HepG2 (cell line): Measurements from ENCODE around the gene CAMTA2. TPM values are rescaled to one million over a fixed set of nuclear protein-coding genes. Genes with fewer than 3 reads are reported as not detected.

Source experiments
- ATRX ChIP-seq: sonication (generic); formaldehyde crosslinking; IDR thresholded peaks from 2 replicates; pipeline ENCODE4 v1.4.0; 2020; ENCODE audit warnings: missing genetic modification reagents, borderline replicate concordance
- CCDC6 ChIP-seq: sonication (generic); formaldehyde crosslinking; IDR thresholded peaks from 2 replicates; pipeline ENCODE4 v1.8.1; 2022; ENCODE audit warnings: mild to moderate bottlenecking, missing genetic modification reagents, moderate library complexity
- ZBTB3 ChIP-seq: sonication (generic); formaldehyde crosslinking; IDR thresholded peaks from 2 replicates; pipeline ENCODE4 v1.4.0; 2020; ENCODE audit warnings: low read depth, mild to moderate bottlenecking, moderate library complexity, missing genetic modification reagents, borderline replicate concordance
- ZC3H4 ChIP-seq: sonication (generic); formaldehyde crosslinking; IDR thresholded peaks from 2 replicates; pipeline ENCODE4 v1.4.0; 2020; ENCODE audit warnings: missing genetic modification reagents, borderline replicate concordance
- ZNF570 ChIP-seq: sonication (generic); formaldehyde crosslinking; IDR thresholded peaks from 2 replicates; pipeline ENCODE4 v1.4.0; 2020; ENCODE audit warnings: mild to moderate bottlenecking, missing genetic modification reagents, borderline replicate concordance
- ZNF703 ChIP-seq: sonication (generic); formaldehyde crosslinking; IDR thresholded peaks from 2 replicates; pipeline ENCODE4 v1.5.1; 2020; ENCODE audit warnings: missing genetic modification reagents, mild to moderate bottlenecking, moderate library complexity, borderline replicate concordance
- ZSCAN21 ChIP-seq: sonication (generic); formaldehyde crosslinking; IDR thresholded peaks from 2 replicates; pipeline ENCODE4 v1.8.0; 2022; ENCODE audit warnings: mild to moderate bottlenecking, missing genetic modification reagents, moderate library complexity, borderline replicate concordance
- polyA plus RNA-seq, 8 experiments: library from polyadenylated mRNA; depleted of rRNA in 3 of 8; stranded (reverse) in 7 of 8; unstranded in 1 of 8; fragments of >200 nt; fragmentation: Illumina TruSeq in 4 of 8; extraction: Trizol in 4 of 8; gene quantifications; 2 replicates each; pipeline versions ENCODE4 v1.2.1 to v1.2.3, GENCODE V29; 2011 to 2016; ENCODE audit warnings: low read depth in 4 of 8, missing spikeins in 1 of 8, mixed read lengths in 1 of 8; ENCODE audit not compliant: insufficient read depth in 1 of 8
- total RNA-seq, 5 experiments: library from RNA; depleted of rRNA; stranded (reverse); fragments of >200 nt; fragmentation: Illumina TruSeq; extraction: Trizol; gene quantifications; 2 replicates each; pipeline ENCODE4 v1.2.3, GENCODE V29; 2016; ENCODE audit warnings: low read depth in 1 of 5
- TF ChIP-seq, protein P1 (sequence below): sonication (generic); formaldehyde crosslinking; IDR thresholded peaks from 2 replicates; pipeline ENCODE4 v1.5.0; 2020; ENCODE audit warnings: mild to moderate bottlenecking, missing genetic modification reagents, borderline replicate concordance
- TF ChIP-seq, protein P2 (sequence below): sonication (generic); formaldehyde crosslinking; IDR thresholded peaks from 2 replicates; pipeline ENCODE4 v1.4.0; 2020; ENCODE audit warnings: missing genetic modification reagents, low read depth, mild to moderate bottlenecking, borderline replicate concordance
- TF ChIP-seq, protein P3 (sequence below): sonication (generic); formaldehyde crosslinking; IDR thresholded peaks from 2 replicates; pipeline ENCODE4 v1.8.1; 2022; ENCODE audit warnings: low read depth, mild to moderate bottlenecking, missing genetic modification reagents
- TF ChIP-seq, protein P4 (sequence below): sonication (generic); formaldehyde crosslinking; IDR thresholded peaks from 2 replicates; pipeline ENCODE4 v1.5.0; 2020; ENCODE audit warnings: mild to moderate bottlenecking, missing genetic modification reagents, moderate library complexity

The CAMTA2 gene
- total and polyA plus RNA-seq, 2 of the 13 experiments (the other 11 are each of a cell fraction or from before 2014, with no cell fraction given): 4.1 to 7.1 TPM

DNA sequence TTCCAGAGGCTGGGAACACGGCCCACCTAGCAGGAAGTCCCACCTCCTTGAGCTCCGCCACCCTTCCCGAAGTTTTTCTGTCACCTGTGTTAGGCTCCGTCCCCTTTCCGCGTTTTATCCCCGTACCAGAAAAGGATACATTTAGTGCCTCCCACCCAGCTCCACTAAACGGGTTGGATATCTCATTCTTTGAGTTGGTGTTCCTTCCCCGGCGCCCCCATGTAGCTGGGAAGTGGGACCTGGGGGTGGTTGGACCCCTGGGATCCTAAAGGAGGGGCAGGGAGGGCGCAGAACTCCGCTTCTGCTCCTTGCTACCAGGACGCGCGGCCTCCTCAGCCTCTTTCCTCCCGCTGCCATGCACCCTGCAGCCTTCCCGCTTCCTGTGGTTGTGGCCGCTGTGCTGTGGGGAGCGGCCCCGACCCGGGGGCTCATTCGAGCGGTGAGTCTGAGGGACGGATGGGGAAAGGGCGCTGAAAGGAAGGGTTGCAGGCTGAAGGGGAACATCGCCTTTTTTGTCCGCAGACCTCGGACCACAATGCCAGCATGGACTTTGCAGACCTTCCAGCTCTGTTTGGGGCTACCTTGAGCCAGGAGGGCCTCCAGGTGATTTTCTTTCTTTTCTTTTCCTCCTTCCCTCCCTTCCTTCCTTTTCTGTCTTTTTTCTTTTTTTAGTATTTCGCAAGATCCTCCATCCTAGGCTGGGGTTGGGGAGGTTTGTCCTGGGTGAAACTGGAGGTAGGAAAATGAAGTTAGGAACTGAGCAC, 46.7 kb downstream of the CAMTA2 start (continued):
- TF ChIP-seq, protein P1, sequence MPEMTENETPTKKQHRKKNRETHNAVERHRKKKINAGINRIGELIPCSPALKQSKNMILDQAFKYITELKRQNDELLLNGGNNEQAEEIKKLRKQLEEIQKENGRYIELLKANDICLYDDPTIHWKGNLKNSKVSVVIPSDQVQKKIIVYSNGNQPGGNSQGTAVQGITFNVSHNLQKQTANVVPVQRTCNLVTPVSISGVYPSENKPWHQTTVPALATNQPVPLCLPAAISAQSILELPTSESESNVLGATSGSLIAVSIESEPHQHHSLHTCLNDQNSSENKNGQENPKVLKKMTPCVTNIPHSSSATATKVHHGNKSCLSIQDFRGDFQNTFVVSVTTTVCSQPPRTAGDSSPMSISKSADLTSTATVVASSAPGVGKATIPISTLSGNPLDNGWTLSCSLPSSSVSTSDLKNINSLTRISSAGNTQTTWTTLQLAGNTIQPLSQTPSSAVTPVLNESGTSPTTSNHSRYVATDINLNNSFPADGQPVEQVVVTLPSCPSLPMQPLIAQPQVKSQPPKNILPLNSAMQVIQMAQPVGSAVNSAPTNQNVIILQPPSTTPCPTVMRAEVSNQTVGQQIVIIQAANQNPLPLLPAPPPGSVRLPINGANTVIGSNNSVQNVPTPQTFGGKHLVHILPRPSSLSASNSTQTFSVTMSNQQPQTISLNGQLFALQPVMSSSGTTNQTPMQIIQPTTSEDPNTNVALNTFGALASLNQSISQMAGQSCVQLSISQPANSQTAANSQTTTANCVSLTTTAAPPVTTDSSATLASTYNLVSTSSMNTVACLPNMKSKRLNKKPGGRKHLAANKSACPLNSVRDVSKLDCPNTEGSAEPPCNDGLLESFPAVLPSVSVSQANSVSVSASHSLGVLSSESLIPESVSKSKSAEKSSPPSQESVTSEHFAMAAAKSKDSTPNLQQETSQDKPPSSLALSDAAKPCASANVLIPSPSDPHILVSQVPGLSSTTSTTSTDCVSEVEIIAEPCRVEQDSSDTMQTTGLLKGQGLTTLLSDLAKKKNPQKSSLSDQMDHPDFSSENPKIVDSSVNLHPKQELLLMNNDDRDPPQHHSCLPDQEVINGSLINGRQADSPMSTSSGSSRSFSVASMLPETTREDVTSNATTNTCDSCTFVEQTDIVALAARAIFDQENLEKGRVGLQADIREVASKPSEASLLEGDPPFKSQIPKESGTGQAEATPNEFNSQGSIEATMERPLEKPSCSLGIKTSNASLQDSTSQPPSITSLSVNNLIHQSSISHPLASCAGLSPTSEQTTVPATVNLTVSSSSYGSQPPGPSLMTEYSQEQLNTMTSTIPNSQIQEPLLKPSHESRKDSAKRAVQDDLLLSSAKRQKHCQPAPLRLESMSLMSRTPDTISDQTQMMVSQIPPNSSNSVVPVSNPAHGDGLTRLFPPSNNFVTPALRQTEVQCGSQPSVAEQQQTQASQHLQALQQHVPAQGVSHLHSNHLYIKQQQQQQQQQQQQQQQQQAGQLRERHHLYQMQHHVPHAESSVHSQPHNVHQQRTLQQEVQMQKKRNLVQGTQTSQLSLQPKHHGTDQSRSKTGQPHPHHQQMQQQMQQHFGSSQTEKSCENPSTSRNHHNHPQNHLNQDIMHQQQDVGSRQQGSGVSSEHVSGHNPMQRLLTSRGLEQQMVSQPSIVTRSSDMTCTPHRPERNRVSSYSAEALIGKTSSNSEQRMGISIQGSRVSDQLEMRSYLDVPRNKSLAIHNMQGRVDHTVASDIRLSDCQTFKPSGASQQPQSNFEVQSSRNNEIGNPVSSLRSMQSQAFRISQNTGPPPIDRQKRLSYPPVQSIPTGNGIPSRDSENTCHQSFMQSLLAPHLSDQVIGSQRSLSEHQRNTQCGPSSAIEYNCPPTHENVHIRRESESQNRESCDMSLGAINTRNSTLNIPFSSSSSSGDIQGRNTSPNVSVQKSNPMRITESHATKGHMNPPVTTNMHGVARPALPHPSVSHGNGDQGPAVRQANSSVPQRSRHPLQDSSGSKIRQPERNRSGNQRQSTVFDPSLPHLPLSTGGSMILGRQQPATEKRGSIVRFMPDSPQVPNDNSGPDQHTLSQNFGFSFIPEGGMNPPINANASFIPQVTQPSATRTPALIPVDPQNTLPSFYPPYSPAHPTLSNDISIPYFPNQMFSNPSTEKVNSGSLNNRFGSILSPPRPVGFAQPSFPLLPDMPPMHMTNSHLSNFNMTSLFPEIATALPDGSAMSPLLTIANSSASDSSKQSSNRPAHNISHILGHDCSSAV (CRISPR knock-in tag): no peak
- TF ChIP-seq ZNF703 (CRISPR knock-in tag) (no peak), CCDC6 (CRISPR knock-in tag) (no peak), ZBTB3 (CRISPR knock-in tag) (0 out of 2 replicates have a peak, but pooled peaks have one; percentile 6), ZC3H4 (CRISPR knock-in tag) (no peak), ZNF570 (CRISPR knock-in tag) (no peak), ATRX (CRISPR knock-in tag) (no peak), ZSCAN21 (0 out of 2 replicates have a peak, but pooled peaks have one; percentile 9)
- TF ChIP-seq, protein P2, sequence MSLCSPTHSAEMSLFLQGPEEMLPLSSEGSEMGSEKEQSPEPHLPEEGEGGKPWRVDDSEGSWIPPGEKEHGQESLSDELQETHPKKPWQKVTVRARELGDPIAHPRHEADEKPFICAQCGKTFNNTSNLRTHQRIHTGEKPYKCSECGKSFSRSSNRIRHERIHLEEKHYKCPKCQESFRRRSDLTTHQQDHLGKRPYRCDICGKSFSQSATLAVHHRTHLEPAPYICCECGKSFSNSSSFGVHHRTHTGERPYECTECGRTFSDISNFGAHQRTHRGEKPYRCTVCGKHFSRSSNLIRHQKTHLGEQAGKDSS (CRISPR knock-in tag): no peak; the same call in 1 of the 2 replicates
- TF ChIP-seq, protein P3, sequence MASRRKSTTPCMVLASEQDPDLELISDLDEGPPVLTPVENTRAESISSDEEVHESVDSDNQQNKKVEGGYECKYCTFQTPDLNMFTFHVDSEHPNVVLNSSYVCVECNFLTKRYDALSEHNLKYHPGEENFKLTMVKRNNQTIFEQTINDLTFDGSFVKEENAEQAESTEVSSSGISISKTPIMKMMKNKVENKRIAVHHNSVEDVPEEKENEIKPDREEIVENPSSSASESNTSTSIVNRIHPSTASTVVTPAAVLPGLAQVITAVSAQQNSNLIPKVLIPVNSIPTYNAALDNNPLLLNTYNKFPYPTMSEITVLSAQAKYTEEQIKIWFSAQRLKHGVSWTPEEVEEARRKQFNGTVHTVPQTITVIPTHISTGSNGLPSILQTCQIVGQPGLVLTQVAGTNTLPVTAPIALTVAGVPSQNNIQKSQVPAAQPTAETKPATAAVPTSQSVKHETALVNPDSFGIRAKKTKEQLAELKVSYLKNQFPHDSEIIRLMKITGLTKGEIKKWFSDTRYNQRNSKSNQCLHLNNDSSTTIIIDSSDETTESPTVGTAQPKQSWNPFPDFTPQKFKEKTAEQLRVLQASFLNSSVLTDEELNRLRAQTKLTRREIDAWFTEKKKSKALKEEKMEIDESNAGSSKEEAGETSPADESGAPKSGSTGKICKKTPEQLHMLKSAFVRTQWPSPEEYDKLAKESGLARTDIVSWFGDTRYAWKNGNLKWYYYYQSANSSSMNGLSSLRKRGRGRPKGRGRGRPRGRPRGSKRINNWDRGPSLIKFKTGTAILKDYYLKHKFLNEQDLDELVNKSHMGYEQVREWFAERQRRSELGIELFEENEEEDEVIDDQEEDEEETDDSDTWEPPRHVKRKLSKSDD (CRISPR knock-in tag): no peak; the same call in 1 of the 2 replicates
- TF ChIP-seq, protein P4, sequence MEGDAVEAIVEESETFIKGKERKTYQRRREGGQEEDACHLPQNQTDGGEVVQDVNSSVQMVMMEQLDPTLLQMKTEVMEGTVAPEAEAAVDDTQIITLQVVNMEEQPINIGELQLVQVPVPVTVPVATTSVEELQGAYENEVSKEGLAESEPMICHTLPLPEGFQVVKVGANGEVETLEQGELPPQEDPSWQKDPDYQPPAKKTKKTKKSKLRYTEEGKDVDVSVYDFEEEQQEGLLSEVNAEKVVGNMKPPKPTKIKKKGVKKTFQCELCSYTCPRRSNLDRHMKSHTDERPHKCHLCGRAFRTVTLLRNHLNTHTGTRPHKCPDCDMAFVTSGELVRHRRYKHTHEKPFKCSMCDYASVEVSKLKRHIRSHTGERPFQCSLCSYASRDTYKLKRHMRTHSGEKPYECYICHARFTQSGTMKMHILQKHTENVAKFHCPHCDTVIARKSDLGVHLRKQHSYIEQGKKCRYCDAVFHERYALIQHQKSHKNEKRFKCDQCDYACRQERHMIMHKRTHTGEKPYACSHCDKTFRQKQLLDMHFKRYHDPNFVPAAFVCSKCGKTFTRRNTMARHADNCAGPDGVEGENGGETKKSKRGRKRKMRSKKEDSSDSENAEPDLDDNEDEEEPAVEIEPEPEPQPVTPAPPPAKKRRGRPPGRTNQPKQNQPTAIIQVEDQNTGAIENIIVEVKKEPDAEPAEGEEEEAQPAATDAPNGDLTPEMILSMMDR (CRISPR knock-in tag): no peak
